ENCODE data around the gene RYR1. TPM values are rescaled to one million over a fixed set of nuclear protein-coding genes. Genes with fewer than 3 reads are reported as not detected.

The RYR1 gene
- polyA plus RNA-seq, 3 donors: 0.76 to 2.1 (median 2.1) TPM

DNA sequence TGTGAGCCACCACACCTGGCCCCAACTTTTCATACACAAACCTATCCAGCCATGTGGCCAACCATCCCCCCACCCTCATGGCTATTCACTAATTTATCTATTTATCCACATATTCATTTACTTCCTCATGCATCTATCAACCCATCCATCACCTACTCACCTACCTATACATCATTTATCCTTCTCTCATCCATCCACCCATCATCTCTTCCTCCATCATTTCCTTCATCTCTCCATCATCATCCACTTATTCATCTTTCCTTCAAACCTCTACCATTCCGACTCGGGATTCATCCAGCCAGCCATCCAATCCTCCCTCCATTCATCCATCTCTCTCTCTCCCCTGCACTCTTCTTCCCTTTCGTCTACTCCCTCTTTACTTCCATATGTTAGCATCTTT, 54.6 kb downstream of the RYR1 start:
- H3K27ac ChIP-seq (ENCODE audit: low read depth in 1 of 2, low read length in 2 of 2): no peak overlapping the region
- Mint-ChIP-seq H3K4me3 (no peak overlapping the region), H3K9me3 (peaks cover 1 to 15% (median 11%) of the 10 kb centered on the region in 7 donors), H3K36me3 (no peaks in the 10 kb centered on the region), H3K27ac (no peak overlapping the region), H3K27me3 (ENCODE audit: low read depth in 3 of 3) (peaks cover 0 to 10% (median 1%) of the 10 kb centered on the region in 3 donors), H3K4me1 (peaks cover 17% of the 10 kb centered on the region)
- no peaks in the 10 kb centered on the region for H3K79me2 ChIP-seq (ENCODE audit: insufficient read depth, low read length)
- no peaks in the 10 kb centered on the region for H4K20me1 ChIP-seq (ENCODE audit: insufficient read depth, low read length)
- no peaks in the 10 kb centered on the region for H3K27me3 ChIP-seq (ENCODE audit: control insufficient read depth in 2 of 2, insufficient read depth in 2 of 2, low read length in 2 of 2)
- DNase-seq: no peak
- H3K4me2 ChIP-seq (replicated peaks; ENCODE audit: extremely low read depth, low read length, poor library complexity, severe bottlenecking): no peak overlapping the region
- WGBS (ENCODE audit: insufficient coverage): 100% methylated on average over 3 of the region's 3 CpGs
- H3K4me3 ChIP-seq (replicated peaks in 1 of 3; ENCODE audit: low read depth in 2 of 3, low read length in 3 of 3): no peak overlapping the region
- no peak overlapping the region for H2AFZ ChIP-seq (ENCODE audit: insufficient read depth, low read depth, low read length, poor library complexity, severe bottlenecking)
- H3K36me3 ChIP-seq (replicated peaks in 1 of 2; ENCODE audit: control insufficient read depth in 1 of 2, insufficient read depth in 2 of 2, low read length in 2 of 2): no peaks in the 10 kb centered on the region
- TF ChIP-seq, protein P1, sequence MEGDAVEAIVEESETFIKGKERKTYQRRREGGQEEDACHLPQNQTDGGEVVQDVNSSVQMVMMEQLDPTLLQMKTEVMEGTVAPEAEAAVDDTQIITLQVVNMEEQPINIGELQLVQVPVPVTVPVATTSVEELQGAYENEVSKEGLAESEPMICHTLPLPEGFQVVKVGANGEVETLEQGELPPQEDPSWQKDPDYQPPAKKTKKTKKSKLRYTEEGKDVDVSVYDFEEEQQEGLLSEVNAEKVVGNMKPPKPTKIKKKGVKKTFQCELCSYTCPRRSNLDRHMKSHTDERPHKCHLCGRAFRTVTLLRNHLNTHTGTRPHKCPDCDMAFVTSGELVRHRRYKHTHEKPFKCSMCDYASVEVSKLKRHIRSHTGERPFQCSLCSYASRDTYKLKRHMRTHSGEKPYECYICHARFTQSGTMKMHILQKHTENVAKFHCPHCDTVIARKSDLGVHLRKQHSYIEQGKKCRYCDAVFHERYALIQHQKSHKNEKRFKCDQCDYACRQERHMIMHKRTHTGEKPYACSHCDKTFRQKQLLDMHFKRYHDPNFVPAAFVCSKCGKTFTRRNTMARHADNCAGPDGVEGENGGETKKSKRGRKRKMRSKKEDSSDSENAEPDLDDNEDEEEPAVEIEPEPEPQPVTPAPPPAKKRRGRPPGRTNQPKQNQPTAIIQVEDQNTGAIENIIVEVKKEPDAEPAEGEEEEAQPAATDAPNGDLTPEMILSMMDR (IDR thresholded peaks at IDR 0.05): no peak
- intact Hi-C loops (cut with micrococcal nuclease): no loop called here
- H3K4me1 ChIP-seq (ENCODE audit: control insufficient read depth in 1 of 2, insufficient read depth in 2 of 2, low read length in 2 of 2): peaks cover 0 to 3% of the 10 kb centered on the region in 2 donors
- no peak overlapping the region for H3K9ac ChIP-seq (ENCODE audit: insufficient read depth, low read length, poor library complexity, severe bottlenecking)
- no peaks in the 10 kb centered on the region for H3K9me3 ChIP-seq (replicated peaks in 1 of 2; ENCODE audit: control insufficient read depth in 1 of 2, insufficient read depth in 1 of 2, low read length in 2 of 2)

DNA sequence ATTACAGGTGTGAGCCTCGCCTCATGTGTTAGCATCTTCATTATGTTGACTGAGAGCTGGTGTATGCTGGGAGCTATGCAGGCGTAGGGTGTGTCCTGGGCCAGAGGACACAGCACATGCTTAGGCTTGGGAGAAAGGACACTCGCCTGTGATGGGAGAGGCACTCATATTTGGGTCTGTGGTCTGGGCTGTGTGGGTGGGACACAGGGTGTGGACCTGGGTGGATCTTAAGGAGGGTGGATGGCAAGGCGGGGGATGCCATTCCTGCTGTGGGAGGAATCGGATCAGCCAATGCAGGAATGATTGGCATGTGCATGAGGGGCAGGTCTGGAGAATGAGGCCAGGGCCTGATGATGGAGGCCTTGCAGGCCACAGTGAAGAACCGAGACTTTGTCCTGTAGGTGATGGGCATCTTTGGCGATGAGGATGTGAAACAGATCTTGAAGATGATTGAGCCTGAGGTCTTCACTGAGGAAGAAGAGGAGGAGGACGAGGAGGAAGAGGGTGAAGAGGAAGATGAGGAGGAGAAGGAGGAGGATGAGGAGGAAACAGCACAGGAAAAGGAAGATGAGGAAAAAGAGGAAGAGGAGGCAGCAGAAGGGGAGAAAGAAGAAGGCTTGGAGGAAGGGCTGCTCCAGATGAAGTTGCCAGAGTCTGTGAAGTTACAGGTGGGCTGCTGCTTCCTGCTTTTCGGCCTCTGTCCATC, 55.4 kb downstream of the RYR1 start:
- Histone ChIP-seq H3K27me3 (ENCODE audit: control insufficient read depth in 2 of 2, insufficient read depth in 2 of 2, low read length in 2 of 2) (no peaks in the 10 kb centered on the region), H2AFZ (ENCODE audit: insufficient read depth, low read depth, low read length, poor library complexity, severe bottlenecking) (no peak overlapping the region), H3K79me2 (ENCODE audit: insufficient read depth, low read length) (no peaks in the 10 kb centered on the region), H3K4me1 (ENCODE audit: control insufficient read depth in 1 of 2, insufficient read depth in 2 of 2, low read length in 2 of 2) (peaks cover 0 to 3% of the 10 kb centered on the region in 2 donors), H3K4me2 (replicated peaks; ENCODE audit: extremely low read depth, low read length, poor library complexity, severe bottlenecking) (no peak overlapping the region), H3K9me3 (replicated peaks in 1 of 2; ENCODE audit: control insufficient read depth in 1 of 2, insufficient read depth in 1 of 2, low read length in 2 of 2) (no peaks in the 10 kb centered on the region), H4K20me1 (ENCODE audit: insufficient read depth, low read length) (no peaks in the 10 kb centered on the region), H3K4me3 (replicated peaks in 1 of 3; ENCODE audit: low read depth in 2 of 3, low read length in 3 of 3) (no peak overlapping the region), H3K27ac (ENCODE audit: low read depth in 1 of 2, low read length in 2 of 2) (no peak overlapping the region), H3K36me3 (replicated peaks in 1 of 2; ENCODE audit: control insufficient read depth in 1 of 2, insufficient read depth in 2 of 2, low read length in 2 of 2) (no peaks in the 10 kb centered on the region), H3K9ac (ENCODE audit: insufficient read depth, low read length, poor library complexity, severe bottlenecking) (no peak overlapping the region)
- Mint-ChIP-seq H3K36me3 (no peaks in the 10 kb centered on the region), H3K27ac (peak overlapping the region in 1 of 7 donors; percentile 46), H3K4me3 (no peak overlapping the region), H3K27me3 (ENCODE audit: low read depth in 3 of 3) (peaks cover 0 to 11% (median 1%) of the 10 kb centered on the region in 3 donors), H3K4me1 (peaks cover 18% of the 10 kb centered on the region), H3K9me3 (peaks cover 1 to 15% (median 11%) of the 10 kb centered on the region in 7 donors)
- no peak for DNase-seq
- intact Hi-C loops (cut with micrococcal nuclease): no loop called here
- 83% methylated on average over 8 of the region's 9 CpGs for WGBS (ENCODE audit: insufficient coverage)
- TF ChIP-seq, protein P1 (IDR thresholded peaks at IDR 0.05): no peak
